K562 (cell line): ENCODE measurements around the gene FBXL13. TPM values are rescaled to one million over a fixed set of nuclear protein-coding genes. Genes with fewer than 3 reads are reported as not detected.
A peak's percentile ranks its signal among the peaks of the same experiment; 100 is the strongest.

Source experiments
- ATAC-seq: fragments of 200-7000 bp; cut with Tn5 transposase; 3 replicates; pipeline ENCODE4 v1.9.1; 2020; ENCODE audit warnings: moderate library complexity
- BruUV-seq: library from RNA; stranded (reverse); fragments of 400-500 nt; replicated peaks from 2 replicates; lab custom pipeline; 2021; lab: Mats Ljungman, UMichigan
- CTCF ChIA-PET: fragments of 300-600 bp; formaldehyde crosslinking; extraction: SDS; loops from one replicate; lab custom pipeline; 2021; ENCODE audit warnings: low intra/inter-chr PET ratio; lab: Yijun Ruan, JAX
- POLR2A ChIA-PET: fragments of 300-600, 350-650 bp; sonication (Branson Sonifier 250); formaldehyde crosslinking; extraction: SDS; loops from one replicate; lab custom pipeline; 2021; ENCODE audit warnings: antibody characterized with exemption, inconsistent platforms; lab: Yijun Ruan, JAX
- DNase-seq, 4 experiments: peaks; one replicate each; pipeline versions ENCODE4 v3.0.0 to v3.0.0-alpha.2; 2011 to 2018; ENCODE audit warnings: low spot score in 3 of 4, mixed read lengths in 3 of 4; ENCODE audit errors: extremely low read depth in 1 of 4
- FAIRE-seq: peaks from 2 replicates; lab custom pipeline; 2011; peaks lifted over from hg19 to GRCh38; lab: Jason Lieb, UNC
- H2AFZ ChIP-seq: 2 replicates; pipeline ENCODE4 v1.6.0; 2011; ENCODE audit warnings: low read depth, low read length, control low read depth, inconsistent platforms
- H3K27ac ChIP-seq: fragments of 200-600 bp; 3 replicates; pipeline ENCODE4 v1.8.0; 2011; ENCODE audit warnings: low read depth, mild to moderate bottlenecking, control low read depth, inconsistent platforms, low read length, moderate library complexity, mixed read lengths; ENCODE audit errors: extremely low read depth
- H3K27me3 ChIP-seq, 2 experiments: fragments of 300-600 bp in 1 of 2; 2 replicates in 1 of 2; 3 replicates in 1 of 2; pipeline versions ENCODE4 v1.6.0 to v1.8.0; 2011; ENCODE audit warnings: inconsistent platforms in 2 of 2, low read length in 2 of 2, mild to moderate bottlenecking in 1 of 2, mixed read lengths in 1 of 2, moderate library complexity in 1 of 2; ENCODE audit not compliant: control insufficient read depth in 2 of 2, insufficient read depth in 2 of 2
- H3K36me3 ChIP-seq: fragments of 300-600 bp; 3 replicates; pipeline ENCODE4 v1.8.0; 2011; ENCODE audit warnings: mild to moderate bottlenecking, low read length, inconsistent platforms; ENCODE audit not compliant: control insufficient read depth, insufficient read depth
- H3K4me1 ChIP-seq, 2 experiments: fragments of 200-600 bp in 1 of 2; replicated peaks in 1 of 2; 2 replicates in 1 of 2; 3 replicates in 1 of 2; pipeline versions ENCODE4 v1.5.1 to v1.8.0; 2011; ENCODE audit warnings: inconsistent platforms in 2 of 2, low read length in 2 of 2, mild to moderate bottlenecking in 1 of 2, mixed read lengths in 1 of 2, moderate library complexity in 1 of 2; ENCODE audit not compliant: control insufficient read depth in 2 of 2, insufficient read depth in 2 of 2
- H3K4me2 ChIP-seq: 2 replicates; pipeline ENCODE4 v1.6.1; 2011; ENCODE audit warnings: low read length, control low read depth, inconsistent platforms, mixed read lengths; ENCODE audit not compliant: insufficient read depth
- H3K4me3 ChIP-seq: fragments of 200-600 bp; sonication (generic), shearing (Covaris generic); 2 replicates; pipeline ENCODE4 v1.5.1; 2016; ENCODE audit warnings: control low read depth, inconsistent platforms
- H3K79me2 ChIP-seq: fragments of 200-600 bp; 3 replicates; pipeline ENCODE4 v1.8.0; 2011; ENCODE audit warnings: low read length, inconsistent platforms; ENCODE audit not compliant: control insufficient read depth, insufficient read depth
- H3K9ac ChIP-seq, 2 experiments: 2 replicates each; pipeline versions ENCODE4 v1.6.0 to v1.6.1; 2011; ENCODE audit warnings: low read depth in 2 of 2, low read length in 2 of 2, control low read depth in 1 of 2, inconsistent platforms in 1 of 2, mild to moderate bottlenecking in 1 of 2, mixed read lengths in 1 of 2; ENCODE audit not compliant: insufficient read depth in 1 of 2
- H3K9me1 ChIP-seq: one replicate; pipeline ENCODE4 v1.6.0; 2011; ENCODE audit warnings: inconsistent platforms, mild to moderate bottlenecking, low read length, moderate library complexity; ENCODE audit not compliant: control insufficient read depth, insufficient read depth
- H3K9me3 ChIP-seq: replicated peaks from 2 replicates; pipeline ENCODE4 v1.5.1; 2011; ENCODE audit warnings: low read depth, low read length, inconsistent platforms; ENCODE audit not compliant: control insufficient read depth, insufficient read depth
- H4K20me1 ChIP-seq: replicated peaks from 2 replicates; pipeline ENCODE4 v1.6.1; 2011; ENCODE audit warnings: low read length, inconsistent platforms, mixed read lengths; ENCODE audit not compliant: control insufficient read depth, insufficient read depth
- POLR2H ChIP-seq: IDR thresholded peaks from 2 replicates; pipeline ENCODE4 v1.6.1; 2016; ENCODE audit warnings: missing genetic modification characterization, low read depth, mild to moderate bottlenecking, control low read depth, missing compliant biosample characterization, moderate library complexity
- REST ChIP-seq, 2 experiments: fragments of 450-650 bp; formaldehyde crosslinking in 1 of 2; IDR thresholded peaks; 2 replicates each; pipeline versions ENCODE4 v1.4.0 to v1.6.1; 2014 to 2020; ENCODE audit warnings: mild to moderate bottlenecking in 2 of 2, borderline replicate concordance in 1 of 2, low read depth in 1 of 2
- SRSF1 ChIP-seq: fragments of 200-400 bp; formaldehyde crosslinking; IDR thresholded peaks from 2 replicates; pipeline ENCODE4 v1.6.1; 2017; ENCODE audit warnings: mild to moderate bottlenecking, low read depth, low read length, moderate library complexity
- TAF1 ChIP-seq: IDR thresholded peaks from 2 replicates; pipeline ENCODE4 v1.6.1; 2011; ENCODE audit warnings: mild to moderate bottlenecking, low read length, moderate library complexity; ENCODE audit not compliant: insufficient read depth, control insufficient read depth, severe bottlenecking; ENCODE audit errors: extremely low read depth
- YBX1 ChIP-seq: fragments of 450-650 bp; IDR thresholded peaks from 2 replicates; pipeline ENCODE4 v1.7.1; 2016; ENCODE audit warnings: mild to moderate bottlenecking
- ZFP30 ChIP-seq: fragments of 250-450 bp; sonication (Bioruptor Pico); IDR thresholded peaks from 2 replicates; pipeline ENCODE4 v1.8.0; 2022; ENCODE audit warnings: moderate library complexity, mild to moderate bottlenecking, inconsistent platforms, borderline replicate concordance
- ZNF584 ChIP-seq: fragments of 200-800 bp; sonication (Bioruptor generic); IDR thresholded peaks from 2 replicates; pipeline ENCODE4 v1.6.1; 2016; ENCODE audit warnings: low read depth, mild to moderate bottlenecking, missing genetic modification characterization, missing compliant biosample characterization
- WGBS: fragments of 100-300 bp; shearing (Covaris generic); methylation state at CpG from one replicate; pipeline ENCODE4 v1.1.6; 2016; ENCODE audit warnings: low coverage, mixed read lengths; ENCODE audit not compliant: insufficient coverage; ENCODE audit errors: missing lambda C conversion rate; 5-methylcytosine and 5-hydroxymethylcytosine counted together
- in situ Hi-C: fragments of 300-500 bp; cut with MboI; formaldehyde crosslinking; loops from 4 replicates; pipeline ENCODE4 v1.15.0; 2018; ENCODE audit warnings: inconsistent platforms, mixed read lengths
- intact Hi-C: fragments of 100-400 bp; cut with micrococcal nuclease; formaldehyde crosslinking; loops from 2 replicates; pipeline ENCODE4 v1.14.2; 2022
- polyA plus RNA-seq, 8 experiments: library from polyadenylated mRNA; depleted of rRNA in 4 of 8; stranded (reverse) in 5 of 8; unstranded in 3 of 8; fragments of >200 nt; fragmentation: Nextera tagmentation in 2 of 8; fragmentation: Illumina TruSeq in 1 of 8; extraction: Ambion mirVana in 2 of 8; extraction: Trizol in 1 of 8; gene quantifications; 2 replicates each; pipeline versions ENCODE4 v1.2.1 to v1.2.3, GENCODE V29; 2011 to 2014; ENCODE audit warnings: inconsistent platforms in 1 of 8, missing spikeins in 1 of 8
- total RNA-seq, 7 experiments: library from RNA; depleted of rRNA in 6 of 7; stranded (reverse); fragments of >200 nt in 6 of 7; fragmentation: Illumina TruSeq in 2 of 7; extraction: Trizol in 2 of 7; gene quantifications; 2 replicates each; pipeline versions ENCODE4 v1.2.1 to v1.2.3, GENCODE V29; 2011 to 2021; ENCODE audit warnings: low replicate concordance in 1 of 7
- TF ChIP-seq, protein P1 (sequence below): fragments of 450-650 bp; IDR thresholded peaks from 2 replicates; pipeline ENCODE4 v1.6.1; 2014; ENCODE audit warnings: low read depth, mild to moderate bottlenecking, moderate library complexity, borderline replicate concordance

FBXL13 gene
- total and polyA plus RNA-seq, 9 of the 15 experiments (the other 6 are each of a cell fraction or from before 2014, with no cell fraction given), result 16.3 to 55.0 (median 25.4) TPM

DNA sequence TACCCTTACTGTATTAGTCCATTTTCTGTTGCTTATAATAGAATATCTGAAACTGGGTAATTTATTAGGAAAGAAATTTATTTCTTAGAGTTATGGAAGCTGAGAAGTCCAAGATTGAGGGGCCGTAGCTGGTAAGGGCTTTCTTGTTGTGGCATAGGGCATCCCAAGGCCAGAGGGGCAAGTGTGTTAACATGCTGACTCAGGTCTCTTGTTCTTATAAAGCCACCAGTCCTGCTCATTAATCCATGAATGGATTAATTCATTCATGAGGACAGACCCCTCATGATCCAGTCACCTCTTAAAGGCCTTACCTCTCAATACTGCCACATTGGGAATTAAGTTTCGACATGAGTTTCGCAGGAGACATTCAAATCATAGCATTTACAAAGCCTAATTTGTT is 2.7 kb upstream of the FBXL13 start (continued):
- no peak for TF ChIP-seq REST (IDR thresholded peaks at IDR 0.05; ENCODE audit: borderline replicate concordance)
- no peak for TF ChIP-seq REST (CRISPR knock-in tag; IDR thresholded peaks at IDR 0.05; ENCODE audit: low read depth)

DNA sequence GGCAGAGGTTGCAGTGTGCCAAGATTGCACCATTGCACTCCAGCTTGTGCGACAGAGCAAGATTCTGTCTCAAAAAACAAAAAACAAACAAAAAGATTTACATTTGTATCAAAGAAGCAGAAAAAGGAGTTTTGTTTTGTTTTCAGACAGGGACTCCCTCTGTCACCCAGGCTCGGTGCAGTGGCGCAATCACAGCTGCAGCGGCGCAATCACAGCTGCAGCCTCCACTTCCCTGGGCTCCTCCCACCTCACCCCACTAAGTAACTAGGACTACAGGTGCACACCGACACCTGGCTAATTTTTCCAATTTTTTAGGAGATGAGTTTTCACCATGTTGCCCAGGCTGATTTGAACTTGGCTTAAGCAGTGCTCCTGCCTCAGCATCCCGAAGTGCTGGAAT is 2.2 kb upstream of the FBXL13 start:
- peaks cover 6 to 8% of the 10 kb centered on the region in 2 experiments; a peak in 4 of 5 replicates for H3K4me1 ChIP-seq
- FAIRE-seq, result no peak
- TF ChIP-seq YBX1 (no peak), POLR2H (tag) (no peak), TAF1 (no peak), SRSF1 (no peak), ZNF584 (CRISPR knock-in tag) (no peak), ZFP30 (CRISPR knock-in tag) (no peak)
- TF ChIP-seq, protein P1, sequence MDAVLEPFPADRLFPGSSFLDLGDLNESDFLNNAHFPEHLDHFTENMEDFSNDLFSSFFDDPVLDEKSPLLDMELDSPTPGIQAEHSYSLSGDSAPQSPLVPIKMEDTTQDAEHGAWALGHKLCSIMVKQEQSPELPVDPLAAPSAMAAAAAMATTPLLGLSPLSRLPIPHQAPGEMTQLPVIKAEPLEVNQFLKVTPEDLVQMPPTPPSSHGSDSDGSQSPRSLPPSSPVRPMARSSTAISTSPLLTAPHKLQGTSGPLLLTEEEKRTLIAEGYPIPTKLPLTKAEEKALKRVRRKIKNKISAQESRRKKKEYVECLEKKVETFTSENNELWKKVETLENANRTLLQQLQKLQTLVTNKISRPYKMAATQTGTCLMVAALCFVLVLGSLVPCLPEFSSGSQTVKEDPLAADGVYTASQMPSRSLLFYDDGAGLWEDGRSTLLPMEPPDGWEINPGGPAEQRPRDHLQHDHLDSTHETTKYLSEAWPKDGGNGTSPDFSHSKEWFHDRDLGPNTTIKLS, result no peak

More for the DNA sequence above, 2.2 kb upstream of the FBXL13 start:
- H3K27ac ChIP-seq, result no peak overlapping the region
- H3K4me3 ChIP-seq, result no peak overlapping the region
- H3K27me3 ChIP-seq, result no peaks in the 10 kb centered on the region
- H2AFZ ChIP-seq, result no peak overlapping the region
- H3K9me1 ChIP-seq, result no peaks in the 10 kb centered on the region
- ATAC-seq (no peak), DNase-seq (no peak)
- H3K4me2 ChIP-seq, result no peak overlapping the region
- no TSS peak for BruUV-seq
- WGBS, result 93% methylated on average over 7 of the region's 7 CpGs
- in situ Hi-C loops (no loop called here), intact Hi-C loops (no loop called here)
- peaks cover 51% of the 10 kb centered on the region for H3K79me2 ChIP-seq
- peaks cover 26% of the 10 kb centered on the region; the same call in 2 of the 3 replicates for H3K36me3 ChIP-seq
- ChIA-PET CTCF (no interaction called here), POLR2A (interaction anchor here (0.6 kb wide), 1 partner anchor 258 kb away, joined by 3 read pairs; no protein-coding TSS in a partner anchor)
- H3K9ac ChIP-seq, result 0 out of 4 replicates have a peak overlapping the region, but pooled peaks of 1 of the 2 experiments have one; percentile 47
- no peaks in the 10 kb centered on the region for H4K20me1 ChIP-seq
- no peaks in the 10 kb centered on the region for H3K9me3 ChIP-seq
